Spleen (tissue), 11 donors: ENCODE results near the gene FAT2. TPM values are rescaled to one million over a fixed set of nuclear protein-coding genes. Genes with fewer than 3 reads are reported as not detected.

Experiments used
- DNase-seq: peaks from one replicate; pipeline ENCODE4 v3.0.0-alpha.2; 2020
- H3K27ac ChIP-seq, 8 donors: fragments of 200-600 bp; sonication (generic) in 7 of 8; 1 replicate in 4 of 8; 2 replicates in 4 of 8; pipeline versions ENCODE4 v1.5.0 to v1.8.0; 2016 to 2021; ENCODE audit warnings: inconsistent platforms in 4 of 8, mild to moderate bottlenecking in 4 of 8, moderate library complexity in 1 of 8
- H3K27me3 ChIP-seq, 7 donors: fragments of 200-600 bp; sonication (generic) in 6 of 7; replicated peaks in 1 of 7; 1 replicate in 4 of 7; 2 replicates in 3 of 7; pipeline versions ENCODE4 v1.5.0 to v1.8.0; 2016 to 2021; ENCODE audit warnings: inconsistent platforms in 3 of 7, mild to moderate bottlenecking in 1 of 7
- H3K36me3 ChIP-seq, 6 donors: fragments of 200-600 bp; sonication (generic) in 5 of 6; 1 replicate in 4 of 6; 2 replicates in 2 of 6; pipeline versions ENCODE4 v1.5.0 to v1.8.0; 2016 to 2021; ENCODE audit warnings: inconsistent platforms in 2 of 6
- H3K4me1 ChIP-seq, 6 donors: fragments of 200-600 bp; sonication (generic) in 5 of 6; 1 replicate in 3 of 6; 2 replicates in 3 of 6; pipeline versions ENCODE4 v1.5.0 to v1.8.0; 2016 to 2021; ENCODE audit warnings: inconsistent platforms in 3 of 6
- H3K4me3 ChIP-seq, 8 donors: fragments of 200-600 bp; sonication (generic) in 7 of 8; 1 replicate in 4 of 8; 2 replicates in 4 of 8; pipeline versions ENCODE4 v1.5.0 to v1.8.0; 2016 to 2021; ENCODE audit warnings: inconsistent platforms in 4 of 8, mild to moderate bottlenecking in 4 of 8, moderate library complexity in 2 of 8
- H3K9me3 ChIP-seq, 8 donors: fragments of 200-600 bp; sonication (generic) in 7 of 8; 1 replicate in 4 of 8; 2 replicates in 4 of 8; pipeline versions ENCODE4 v1.5.0 to v1.8.0; 2016 to 2021; ENCODE audit warnings: inconsistent platforms in 4 of 8
- POLR2A ChIP-seq, 3 donors: fragments of 450-650 bp; IDR thresholded peaks; one replicate each; pipeline ENCODE4 v1.5.1; 2017; ENCODE audit warnings: antibody characterized with exemption in 3 of 3, mild to moderate bottlenecking in 1 of 3
- POLR2AphosphoS5 ChIP-seq, 3 donors: sonication (generic); formaldehyde crosslinking; IDR thresholded peaks; one replicate each; pipeline ENCODE4 v1.5.1; 2017; ENCODE audit warnings: antibody characterized with exemption in 3 of 3
- WGBS, 5 donors: extraction: QIAGEN DNeasy Blood & Tissue Kit in 3 of 5; methylation state at CpG; one replicate each; pipeline versions ENCODE4 v1.1.5 to v1.1.7; 2013 to 2018; 5-methylcytosine and 5-hydroxymethylcytosine counted together
- intact Hi-C: fragments of 100-400 bp; cut with DNase I; formaldehyde crosslinking; loops from one replicate; pipeline ENCODE4 v1.15.0; 2023; ENCODE audit warnings: low total_unique reads
- polyA plus RNA-seq, 3 donors: library from polyadenylated mRNA; stranded (reverse); fragments of 200-250 nt; gene quantifications; one replicate each; pipeline ENCODE4 v1.2.1, GENCODE V29; 2013
- total RNA-seq, 7 donors: library from RNA; depleted of rRNA in 3 of 7; stranded (reverse); fragments of >200 nt in 3 of 7; fragmentation: NEBNext Ultra II Directional in 4 of 7; extraction: Animal tissue kit (Norgen Biotek cat#: 25700) in 4 of 7; gene quantifications; one replicate each; pipeline versions ENCODE4 v1.1.0 to v1.2.1, GENCODE V29; 2016 to 2021
- TF ChIP-seq, protein P1 (sequence below), 11 experiments: fragments of 200-600 bp in 7 of 11; fragments of 450-650 bp in 4 of 11; sonication (generic) in 4 of 11; IDR thresholded peaks in 8 of 11; conservative IDR thresholded peaks in 3 of 11; 1 replicate in 7 of 11; 2 replicates in 4 of 11; pipeline versions ENCODE4 v1.4.0 to v1.8.0; 2016 to 2021; ENCODE audit warnings: antibody characterized with exemption in 11 of 11, inconsistent platforms in 4 of 11, mild to moderate bottlenecking in 1 of 11
- donor health status: healthy with polysubstance abuse.
- donor health status: DM: no; HTN: no; CAD: no; lungs with moderate emphysema.
- donor health status: DM: no; HTN: no; CAD: no.
- donor health status: Bipolar disorder and iron deficiency.
- donor health status: healthy.
- donor health status: DM: no; HTN: no; CAD: no.
- donor health status: DM: yes; HTN: yes; CAD: no.

FAT2 gene
- total and polyA plus RNA-seq, 10 donors, result under 0.01 to 0.13 (median 0.05) TPM; not detected in 1

DNA sequence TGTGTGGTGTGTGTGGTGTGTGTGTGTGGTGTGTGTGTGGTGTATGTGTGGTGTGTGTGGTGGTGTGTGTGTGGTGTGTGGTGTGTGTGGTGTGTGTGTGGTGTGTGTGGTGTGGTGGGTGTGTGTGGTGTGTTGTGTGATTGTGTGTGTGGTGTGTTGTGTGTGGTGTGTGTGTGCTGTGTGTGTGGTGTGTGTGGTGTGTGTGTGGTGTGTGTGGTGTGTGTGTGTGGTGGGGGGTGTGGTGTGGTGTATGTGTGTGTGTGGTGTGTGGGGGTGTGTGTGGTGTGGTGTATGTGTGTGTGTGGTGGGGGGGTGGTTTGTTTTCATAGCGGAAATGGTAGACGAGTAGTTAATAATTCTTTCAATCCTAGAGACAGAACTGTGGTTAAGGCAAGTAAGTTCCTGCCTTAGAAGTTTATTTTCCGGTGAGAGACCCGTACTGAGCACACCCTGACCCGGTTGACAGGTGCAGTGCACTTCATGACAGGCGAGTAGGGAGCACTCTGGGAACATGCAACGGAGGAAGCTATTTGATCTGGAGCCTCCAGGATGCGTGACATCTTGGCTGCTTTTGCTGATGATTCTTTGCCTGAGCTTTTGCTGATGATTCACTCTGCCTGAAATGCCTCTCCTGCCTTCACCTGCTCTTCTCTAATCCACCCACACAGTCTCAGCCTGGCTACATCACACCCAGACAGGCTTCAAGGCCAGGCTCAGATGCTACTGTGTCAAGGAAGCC lies 21.7 kb upstream of the FAT2 start:
- Histone ChIP-seq H3K27ac (no peak overlapping the region), H3K27me3 (peaks cover 0 to 32% (median 0%) of the 10 kb centered on the region in 7 donors), H3K4me1 (peaks cover 0 to 5% (median 0%) of the 10 kb centered on the region in 6 donors), H3K9me3 (no peaks in the 10 kb centered on the region), H3K36me3 (no peaks in the 10 kb centered on the region), H3K4me3 (no peak overlapping the region)
- DNase-seq, result no peak
- TF ChIP-seq POLR2AphosphoS5 (IDR thresholded peaks at IDR 0.05) (no peak), POLR2A (IDR thresholded peaks at IDR 0.05) (no peak)
- TF ChIP-seq, protein P1, sequence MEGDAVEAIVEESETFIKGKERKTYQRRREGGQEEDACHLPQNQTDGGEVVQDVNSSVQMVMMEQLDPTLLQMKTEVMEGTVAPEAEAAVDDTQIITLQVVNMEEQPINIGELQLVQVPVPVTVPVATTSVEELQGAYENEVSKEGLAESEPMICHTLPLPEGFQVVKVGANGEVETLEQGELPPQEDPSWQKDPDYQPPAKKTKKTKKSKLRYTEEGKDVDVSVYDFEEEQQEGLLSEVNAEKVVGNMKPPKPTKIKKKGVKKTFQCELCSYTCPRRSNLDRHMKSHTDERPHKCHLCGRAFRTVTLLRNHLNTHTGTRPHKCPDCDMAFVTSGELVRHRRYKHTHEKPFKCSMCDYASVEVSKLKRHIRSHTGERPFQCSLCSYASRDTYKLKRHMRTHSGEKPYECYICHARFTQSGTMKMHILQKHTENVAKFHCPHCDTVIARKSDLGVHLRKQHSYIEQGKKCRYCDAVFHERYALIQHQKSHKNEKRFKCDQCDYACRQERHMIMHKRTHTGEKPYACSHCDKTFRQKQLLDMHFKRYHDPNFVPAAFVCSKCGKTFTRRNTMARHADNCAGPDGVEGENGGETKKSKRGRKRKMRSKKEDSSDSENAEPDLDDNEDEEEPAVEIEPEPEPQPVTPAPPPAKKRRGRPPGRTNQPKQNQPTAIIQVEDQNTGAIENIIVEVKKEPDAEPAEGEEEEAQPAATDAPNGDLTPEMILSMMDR (IDR thresholded peaks at IDR 0.05 in 8 of 11, conservative IDR thresholded peaks at IDR 0.05 in 3 of 11), result no peak
- 13 to 47% (median 17%) methylated on average over 8 of the region's 8 CpGs for WGBS, 5 donors
- intact Hi-C loops, result no loop called here

DNA sequence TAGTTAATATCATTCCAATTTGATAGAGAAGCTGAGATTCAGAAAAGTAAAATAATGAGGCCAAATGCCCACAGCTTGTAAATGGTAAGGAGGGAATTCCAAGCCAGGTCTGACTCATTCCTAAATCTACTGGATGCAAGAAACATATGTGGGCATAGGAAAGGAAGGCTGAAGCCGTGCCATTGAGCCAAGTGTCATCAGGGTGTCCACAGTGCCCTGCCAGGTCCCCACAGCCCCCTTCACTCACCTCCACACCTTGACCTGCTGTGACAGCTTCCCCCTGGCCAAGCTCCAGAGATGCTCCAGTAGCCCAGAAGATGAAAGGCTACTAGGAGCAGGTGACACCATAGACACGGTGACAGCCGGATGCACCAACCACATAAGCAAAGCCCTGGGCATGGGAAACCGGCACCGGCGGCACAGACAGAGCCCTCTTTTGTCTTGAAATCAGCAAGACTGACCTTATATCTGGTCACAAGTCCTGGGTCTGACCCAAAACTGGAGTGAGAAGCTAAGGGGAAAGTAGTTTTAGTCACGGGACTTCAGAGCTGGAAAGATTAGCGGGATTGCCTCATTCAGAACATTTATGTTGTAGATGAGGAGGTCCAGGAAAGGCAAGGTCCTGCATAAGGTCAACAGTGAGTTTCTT lies 20.1 kb upstream of the FAT2 start:
- TF ChIP-seq POLR2AphosphoS5 (IDR thresholded peaks at IDR 0.05), result no peak
- no peak for TF ChIP-seq POLR2A (IDR thresholded peaks at IDR 0.05)
- TF ChIP-seq, protein P1 (IDR thresholded peaks at IDR 0.05 in 8 of 11, conservative IDR thresholded peaks at IDR 0.05 in 3 of 11), result no peak
- Histone ChIP-seq H3K4me3 (no peak overlapping the region), H3K9me3 (no peaks in the 10 kb centered on the region), H3K4me1 (peaks cover 0 to 5% (median 0%) of the 10 kb centered on the region in 6 donors), H3K36me3 (no peaks in the 10 kb centered on the region), H3K27ac (no peak overlapping the region), H3K27me3 (peaks cover 0 to 21% (median 0%) of the 10 kb centered on the region in 7 donors)
- DNase-seq, result no peak
- WGBS, 5 donors, result 89 to 97% (median 93%) methylated on average over 7 to 8 of the region's 8 CpGs
- intact Hi-C loops, result no loop called here

DNA sequence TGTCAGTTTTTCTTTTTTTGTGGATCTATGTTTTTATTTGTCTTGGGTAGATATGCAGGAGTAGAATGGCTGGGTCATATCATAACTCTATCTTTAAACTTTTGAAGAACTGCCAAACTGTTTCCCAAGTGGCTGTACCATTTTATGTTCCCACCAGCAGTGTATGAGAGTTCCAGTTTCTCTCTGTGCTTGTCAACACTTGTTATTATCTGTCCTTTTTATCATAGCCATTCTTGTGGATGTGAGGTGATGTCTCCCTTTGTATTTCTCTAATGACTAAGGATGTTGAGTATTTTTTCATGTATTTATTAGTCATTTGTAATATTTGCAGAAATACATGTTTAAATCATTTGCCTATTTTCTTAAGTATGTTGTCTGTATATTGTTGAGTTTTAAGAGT lies 17.4 kb upstream of the FAT2 start:
- intact Hi-C loops, result no loop called here
- peaks cover 0 to 5% (median 0%) of the 10 kb centered on the region in 6 donors for H3K4me1 ChIP-seq
- no peaks in the 10 kb centered on the region for H3K9me3 ChIP-seq
- TF ChIP-seq POLR2A (IDR thresholded peaks at IDR 0.05), result no peak
- TF ChIP-seq, protein P1 (IDR thresholded peaks at IDR 0.05 in 8 of 11, conservative IDR thresholded peaks at IDR 0.05 in 3 of 11), result no peak
- no peak for TF ChIP-seq POLR2AphosphoS5 (IDR thresholded peaks at IDR 0.05)
- no peak overlapping the region for H3K4me3 ChIP-seq
- peaks cover 0 to 29% (median 0%) of the 10 kb centered on the region in 7 donors for H3K27me3 ChIP-seq
- H3K36me3 ChIP-seq, result no peaks in the 10 kb centered on the region
- no peak overlapping the region for H3K27ac ChIP-seq
- DNase-seq, result no peak

DNA sequence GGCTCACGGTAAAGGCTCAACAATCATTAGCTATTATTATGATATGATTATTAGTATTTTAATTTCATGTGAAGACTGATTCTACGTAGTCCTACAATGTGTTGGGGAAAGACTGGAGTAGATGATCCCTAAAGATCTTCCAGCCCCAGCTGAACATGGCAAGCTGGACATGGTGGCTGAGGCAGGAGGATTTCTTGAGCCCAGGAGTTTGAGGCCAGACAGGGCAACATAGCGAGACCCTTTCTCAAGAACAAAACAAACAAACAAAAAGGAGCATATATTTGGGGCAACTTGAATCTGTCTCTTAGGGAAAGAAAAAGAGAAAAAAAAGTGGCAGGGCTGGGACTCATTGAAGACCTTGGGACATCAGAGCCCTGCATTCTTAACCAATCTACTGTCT lies 16.2 kb upstream of the FAT2 start:
- H3K27ac ChIP-seq, result no peak overlapping the region
- no peaks in the 10 kb centered on the region for H3K9me3 ChIP-seq
- no peaks in the 10 kb centered on the region for H3K36me3 ChIP-seq
- WGBS, 5 donors, result 91 to 96% (median 95%) methylated on average over 3 of the region's 3 CpGs
- intact Hi-C loops, result no loop called here
- DNase-seq, result no peak
- H3K27me3 ChIP-seq, result peaks cover 0 to 27% (median 0%) of the 10 kb centered on the region in 7 donors
- no peaks in the 10 kb centered on the region for H3K4me1 ChIP-seq
- no peak overlapping the region for H3K4me3 ChIP-seq
- TF ChIP-seq, protein P1 (IDR thresholded peaks at IDR 0.05 in 8 of 11, conservative IDR thresholded peaks at IDR 0.05 in 3 of 11), result no peak
- no peak for TF ChIP-seq POLR2AphosphoS5 (IDR thresholded peaks at IDR 0.05)
- TF ChIP-seq POLR2A (IDR thresholded peaks at IDR 0.05), result no peak
